PFSK-1 (cell line): Measurements from ENCODE around the gene UFM1.

ENCODE experiments used
- FOXP2 ChIP-seq: optimal IDR thresholded peaks from 2 replicates; pipeline ENCODE3; 2011; ENCODE audit warnings: borderline replicate concordance, control low read depth, inconsistent platforms; ENCODE audit not compliant: insufficient read depth; ENCODE audit errors: extremely low read length, extremely low read depth
- POLR2AphosphoS5 ChIP-seq: IDR thresholded peaks from 2 replicates; pipeline ENCODE4 v1.6.1; 2012; ENCODE audit warnings: low read depth, mild to moderate bottlenecking, control low read depth, low read length, moderate library complexity
- SIN3A ChIP-seq: IDR thresholded peaks from 2 replicates; pipeline ENCODE4 v1.6.1; 2012; ENCODE audit warnings: mild to moderate bottlenecking, low read length, moderate library complexity, borderline replicate concordance; ENCODE audit not compliant: insufficient read depth
- TAF1 ChIP-seq: IDR thresholded peaks from 2 replicates; pipeline ENCODE4 v1.6.1; 2012; ENCODE audit warnings: low read length, control low read depth, borderline replicate concordance; ENCODE audit not compliant: insufficient read depth
- TF ChIP-seq, protein P1 (sequence below), 2 experiments: IDR thresholded peaks; 2 replicates each; pipeline versions ENCODE4 v1.6.1 to v1.8.0; 2011 to 2012; ENCODE audit warnings: low read depth in 2 of 2, low read length in 2 of 2, control low read depth in 1 of 2, inconsistent platforms in 1 of 2, mild to moderate bottlenecking in 1 of 2, moderate library complexity in 1 of 2; ENCODE audit not compliant: insufficient read depth in 1 of 2

Gene UFM1

DNA sequence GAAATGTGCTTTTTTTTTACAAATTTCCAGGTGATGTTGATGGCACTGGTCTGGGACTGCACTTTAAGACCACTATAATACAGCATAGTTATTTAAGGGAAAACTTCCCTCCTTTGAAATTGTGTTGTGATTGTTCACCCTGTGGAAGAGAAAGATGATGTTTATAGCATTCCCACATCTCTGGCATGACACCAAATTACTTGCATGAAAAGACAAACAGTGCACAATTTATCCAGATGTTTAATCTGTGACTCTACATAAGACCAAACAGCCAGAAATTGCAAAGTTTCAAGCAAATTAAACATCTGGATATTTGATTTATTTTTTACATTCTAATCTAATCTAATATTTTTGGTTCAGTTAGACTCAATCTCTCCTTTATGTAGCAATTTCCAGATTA, 51.6 kb downstream of the UFM1 start:
- no peak for TF ChIP-seq FOXP2

DNA sequence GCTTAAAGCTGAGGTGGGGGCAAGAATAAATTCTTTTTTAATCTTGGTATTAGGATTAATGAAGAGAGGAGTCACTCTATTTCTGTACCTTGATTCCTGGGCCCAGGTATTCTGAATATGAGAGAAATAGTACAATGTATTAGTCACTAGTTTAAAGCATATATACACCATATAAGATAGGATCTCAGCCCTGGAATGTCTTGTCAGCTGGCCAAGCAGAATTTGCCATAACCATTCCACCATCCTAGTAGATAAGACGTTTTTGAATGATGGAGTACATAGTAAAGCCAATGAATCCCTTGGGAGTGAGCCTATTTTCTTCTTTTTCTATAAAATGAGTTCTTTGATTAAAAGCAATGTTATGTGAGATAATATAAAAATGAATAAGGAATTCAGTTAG, 55.6 kb downstream of the UFM1 start:
- TF ChIP-seq SIN3A: no peak
- no peak for TF ChIP-seq FOXP2
- TF ChIP-seq POLR2AphosphoS5: no peak
- TF ChIP-seq, protein P1, sequence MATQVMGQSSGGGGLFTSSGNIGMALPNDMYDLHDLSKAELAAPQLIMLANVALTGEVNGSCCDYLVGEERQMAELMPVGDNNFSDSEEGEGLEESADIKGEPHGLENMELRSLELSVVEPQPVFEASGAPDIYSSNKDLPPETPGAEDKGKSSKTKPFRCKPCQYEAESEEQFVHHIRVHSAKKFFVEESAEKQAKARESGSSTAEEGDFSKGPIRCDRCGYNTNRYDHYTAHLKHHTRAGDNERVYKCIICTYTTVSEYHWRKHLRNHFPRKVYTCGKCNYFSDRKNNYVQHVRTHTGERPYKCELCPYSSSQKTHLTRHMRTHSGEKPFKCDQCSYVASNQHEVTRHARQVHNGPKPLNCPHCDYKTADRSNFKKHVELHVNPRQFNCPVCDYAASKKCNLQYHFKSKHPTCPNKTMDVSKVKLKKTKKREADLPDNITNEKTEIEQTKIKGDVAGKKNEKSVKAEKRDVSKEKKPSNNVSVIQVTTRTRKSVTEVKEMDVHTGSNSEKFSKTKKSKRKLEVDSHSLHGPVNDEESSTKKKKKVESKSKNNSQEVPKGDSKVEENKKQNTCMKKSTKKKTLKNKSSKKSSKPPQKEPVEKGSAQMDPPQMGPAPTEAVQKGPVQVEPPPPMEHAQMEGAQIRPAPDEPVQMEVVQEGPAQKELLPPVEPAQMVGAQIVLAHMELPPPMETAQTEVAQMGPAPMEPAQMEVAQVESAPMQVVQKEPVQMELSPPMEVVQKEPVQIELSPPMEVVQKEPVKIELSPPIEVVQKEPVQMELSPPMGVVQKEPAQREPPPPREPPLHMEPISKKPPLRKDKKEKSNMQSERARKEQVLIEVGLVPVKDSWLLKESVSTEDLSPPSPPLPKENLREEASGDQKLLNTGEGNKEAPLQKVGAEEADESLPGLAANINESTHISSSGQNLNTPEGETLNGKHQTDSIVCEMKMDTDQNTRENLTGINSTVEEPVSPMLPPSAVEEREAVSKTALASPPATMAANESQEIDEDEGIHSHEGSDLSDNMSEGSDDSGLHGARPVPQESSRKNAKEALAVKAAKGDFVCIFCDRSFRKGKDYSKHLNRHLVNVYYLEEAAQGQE (IDR thresholded peaks at IDR 0.05; ENCODE audit: insufficient read depth in 1 of 2, low read depth in 2 of 2, low read length in 2 of 2): no peak
- no peak for TF ChIP-seq TAF1

DNA sequence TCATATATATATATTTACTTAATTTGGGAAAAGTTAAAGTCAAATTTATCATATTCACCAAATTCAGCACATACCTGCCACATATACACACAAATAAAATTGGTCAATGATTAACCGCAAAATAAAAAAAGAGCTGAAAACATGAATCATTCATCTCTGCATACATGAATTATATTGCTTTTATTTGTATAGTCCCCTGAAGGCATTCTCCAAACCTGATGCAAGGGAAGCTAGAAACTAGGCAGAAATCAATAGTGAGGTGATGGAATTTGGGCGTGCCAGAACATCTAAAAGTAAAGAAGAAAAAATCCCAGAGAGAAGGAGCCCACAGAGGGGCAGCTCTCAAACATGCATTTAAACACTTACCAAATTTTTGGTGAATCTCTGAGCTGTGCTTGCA, 60.1 kb downstream of the UFM1 start:
- TF ChIP-seq, protein P1 (IDR thresholded peaks at IDR 0.05; ENCODE audit: insufficient read depth in 1 of 2, low read depth in 2 of 2, low read length in 2 of 2): no peak
- TF ChIP-seq SIN3A (no peak), POLR2AphosphoS5 (no peak), FOXP2 (no peak), TAF1 (no peak)

DNA sequence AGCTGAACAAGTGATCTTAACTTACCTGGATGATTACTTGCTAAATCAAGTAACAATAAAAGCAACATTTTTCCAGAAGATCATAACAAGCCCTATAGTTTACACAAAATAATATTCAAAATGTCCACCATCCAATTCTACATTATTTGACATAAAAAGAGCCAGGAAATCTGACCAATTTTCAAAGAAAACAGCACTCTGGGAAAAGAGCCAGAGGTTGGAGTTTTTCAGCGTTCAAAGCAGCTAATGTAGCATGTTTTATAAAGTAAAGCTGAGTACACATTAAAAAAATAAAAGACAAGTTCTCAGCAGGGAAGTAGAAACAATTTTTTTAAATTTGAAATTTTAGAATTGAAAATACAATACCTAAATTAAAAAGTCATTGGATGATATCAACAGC, 62.6 kb downstream of the UFM1 start:
- TF ChIP-seq SIN3A (no peak), POLR2AphosphoS5 (no peak), FOXP2 (no peak), TAF1 (no peak)
- TF ChIP-seq, protein P1 (IDR thresholded peaks at IDR 0.05; ENCODE audit: insufficient read depth in 1 of 2, low read depth in 2 of 2, low read length in 2 of 2): no peak
